ENCODE data around the gene DAPK1. TPM values are rescaled to one million over a fixed set of nuclear protein-coding genes. Genes with fewer than 3 reads are reported as not detected.

The DAPK1 gene
- total and polyA plus RNA-seq, 8 donors, result 29.1 to 98.7 (median 45.4) TPM

- peak; percentile 75 to 89 (median 84) for ATAC-seq
- peaks cover 0 to 7% (median 0%) of the 10 kb centered on the region in 3 donors for H3K4me1 ChIP-seq
- H3K4me3 ChIP-seq, result peak overlapping the region in 2 of 4 donors; percentile 11 to 32
- H3K9me3 ChIP-seq, result no peaks in the 10 kb centered on the region
- no peak for FAIRE-seq
- WGBS, 2 donors, result 43 to 46% methylated on average over 8 of the region's 8 CpGs
- DNase-seq, result peak in 2 of 6 donors; percentile 54 to 56
- TF ChIP-seq, protein P1, sequence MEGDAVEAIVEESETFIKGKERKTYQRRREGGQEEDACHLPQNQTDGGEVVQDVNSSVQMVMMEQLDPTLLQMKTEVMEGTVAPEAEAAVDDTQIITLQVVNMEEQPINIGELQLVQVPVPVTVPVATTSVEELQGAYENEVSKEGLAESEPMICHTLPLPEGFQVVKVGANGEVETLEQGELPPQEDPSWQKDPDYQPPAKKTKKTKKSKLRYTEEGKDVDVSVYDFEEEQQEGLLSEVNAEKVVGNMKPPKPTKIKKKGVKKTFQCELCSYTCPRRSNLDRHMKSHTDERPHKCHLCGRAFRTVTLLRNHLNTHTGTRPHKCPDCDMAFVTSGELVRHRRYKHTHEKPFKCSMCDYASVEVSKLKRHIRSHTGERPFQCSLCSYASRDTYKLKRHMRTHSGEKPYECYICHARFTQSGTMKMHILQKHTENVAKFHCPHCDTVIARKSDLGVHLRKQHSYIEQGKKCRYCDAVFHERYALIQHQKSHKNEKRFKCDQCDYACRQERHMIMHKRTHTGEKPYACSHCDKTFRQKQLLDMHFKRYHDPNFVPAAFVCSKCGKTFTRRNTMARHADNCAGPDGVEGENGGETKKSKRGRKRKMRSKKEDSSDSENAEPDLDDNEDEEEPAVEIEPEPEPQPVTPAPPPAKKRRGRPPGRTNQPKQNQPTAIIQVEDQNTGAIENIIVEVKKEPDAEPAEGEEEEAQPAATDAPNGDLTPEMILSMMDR (IDR thresholded peaks at IDR 0.05), result no peak
- H3K36me3 ChIP-seq, result peaks cover 0 to 30% (median 0%) of the 10 kb centered on the region in 3 donors
- peak overlapping the region in 3 of 4 donors; percentile 34 to 50 (median 47) for H3K27ac ChIP-seq
- intact Hi-C loops (cut with DNase I), result loop anchor here in 1 of 3 donors (10.0 kb wide), 1 partner anchor 163 kb away; no protein-coding TSS in a partner anchor
- H3K27me3 ChIP-seq, result no peaks in the 10 kb centered on the region
These were observed 170.6 kb downstream of the DAPK1 start for GRCh38 chr9:87668222-87668621.

- DNase-seq (no peak), FAIRE-seq (no peak), ATAC-seq (peak; percentile 28 to 69 (median 64))
- H3K36me3 ChIP-seq, result peaks cover 0 to 30% (median 0%) of the 10 kb centered on the region in 3 donors
- 31 to 39% methylated on average over 4 of the region's 4 CpGs for WGBS, 2 donors
- H3K27me3 ChIP-seq, result no peaks in the 10 kb centered on the region
- H3K4me3 ChIP-seq, result peak overlapping the region in 2 of 4 donors; percentile 11 to 32
- intact Hi-C loops (cut with DNase I), result loop anchor here in 1 of 3 donors (10.0 kb wide), 1 partner anchor 164 kb away; no protein-coding TSS in a partner anchor
- peaks cover 0 to 7% (median 0%) of the 10 kb centered on the region in 3 donors for H3K4me1 ChIP-seq
- TF ChIP-seq, protein P1 (IDR thresholded peaks at IDR 0.05), result no peak
- no peaks in the 10 kb centered on the region for H3K9me3 ChIP-seq
- peak overlapping the region in 3 of 4 donors; percentile 34 to 50 (median 47) for H3K27ac ChIP-seq
These were observed 171.1 kb downstream of the DAPK1 start for GRCh38 chr9:87668722-87669121.

DNA sequence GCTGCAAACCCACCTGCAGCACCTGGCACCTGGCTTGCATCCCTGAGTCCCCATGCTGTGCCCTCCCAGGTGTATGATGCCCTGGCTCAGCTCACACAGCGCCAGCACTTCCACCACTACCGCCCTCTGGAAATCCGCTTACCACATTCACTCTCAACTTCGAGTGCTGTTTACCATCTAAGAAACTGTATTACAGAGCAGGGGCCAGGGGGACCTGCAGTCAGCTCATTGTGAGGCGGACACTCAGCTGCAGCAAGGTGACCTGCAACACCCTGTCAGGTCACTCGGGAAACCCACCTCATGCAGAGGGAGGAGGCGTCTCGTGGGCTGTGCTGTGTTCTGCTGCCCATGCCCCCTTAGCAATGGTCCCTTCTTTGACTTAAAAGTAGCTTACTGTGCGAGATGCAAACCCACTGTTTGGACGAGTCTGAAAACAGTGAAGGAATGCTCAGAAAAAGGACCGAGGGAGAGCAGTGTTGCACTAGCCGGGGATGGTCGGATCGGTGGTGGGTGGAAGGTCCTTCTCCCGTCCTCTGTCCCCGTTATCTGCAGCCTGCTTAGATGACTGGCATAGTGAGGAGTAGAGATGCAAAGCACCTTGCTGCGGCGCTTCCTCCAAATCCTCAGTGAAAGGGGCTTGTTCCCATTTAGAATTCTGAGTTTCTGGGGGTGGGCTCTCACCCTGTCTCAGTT, 173.1 kb downstream of the DAPK1 start:
- peaks cover 0 to 7% (median 0%) of the 10 kb centered on the region in 3 donors for H3K4me1 ChIP-seq
- no peak for FAIRE-seq
- no peak overlapping the region for H3K4me3 ChIP-seq
- H3K27ac ChIP-seq, result no peak overlapping the region
- no peaks in the 10 kb centered on the region for H3K9me3 ChIP-seq
- H3K36me3 ChIP-seq, result peaks cover 0 to 15% (median 0%) of the 10 kb centered on the region in 3 donors
- TF ChIP-seq, protein P1 (IDR thresholded peaks at IDR 0.05), result no peak
- no peaks in the 10 kb centered on the region for H3K27me3 ChIP-seq
- no peak for DNase-seq
- no peak for ATAC-seq
- intact Hi-C loops (cut with DNase I), result loop anchor here in 1 of 3 donors (5.0 kb wide), 1 partner anchor 142 kb away; no protein-coding TSS in a partner anchor
- WGBS, 2 donors, result 93 to 94% methylated on average over 18 of the region's 18 CpGs

DNA sequence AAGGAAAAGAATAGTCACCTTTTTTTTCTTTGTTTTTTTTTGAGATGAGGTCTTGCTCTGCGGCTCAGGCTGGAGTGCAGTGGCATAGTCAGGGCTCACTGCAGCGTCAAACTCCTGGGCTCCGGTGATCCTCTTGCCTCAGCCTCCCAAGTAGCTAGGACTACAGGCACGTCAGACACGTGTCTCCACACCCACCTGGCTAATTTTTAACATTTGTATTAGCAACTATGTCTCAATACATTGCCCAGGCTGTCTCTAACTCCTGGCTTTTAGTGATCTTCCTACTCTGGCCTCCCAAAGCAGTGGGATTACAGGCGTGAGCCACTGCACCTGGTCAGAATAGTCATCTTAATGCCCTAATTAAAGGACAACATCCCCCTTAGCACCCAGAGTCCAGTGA, 173.8 kb downstream of the DAPK1 start:
- no peak for FAIRE-seq
- no peak for ATAC-seq
- TF ChIP-seq, protein P1 (IDR thresholded peaks at IDR 0.05), result no peak
- Histone ChIP-seq H3K36me3 (peaks cover 0 to 15% (median 0%) of the 10 kb centered on the region in 3 donors), H3K9me3 (no peaks in the 10 kb centered on the region), H3K4me3 (no peak overlapping the region), H3K4me1 (peaks cover 0 to 10% (median 0%) of the 10 kb centered on the region in 3 donors), H3K27me3 (no peaks in the 10 kb centered on the region), H3K27ac (no peak overlapping the region)
- WGBS, 2 donors, result 75 to 78% methylated on average over 6 of the region's 6 CpGs
- no peak for DNase-seq
- intact Hi-C loops (cut with DNase I), result loop anchor here in 1 of 3 donors (5.0 kb wide), 1 partner anchor 141 kb away; no protein-coding TSS in a partner anchor
